ENCODE measurements around the gene SLX4IP.

SLX4IP gene

DNA sequence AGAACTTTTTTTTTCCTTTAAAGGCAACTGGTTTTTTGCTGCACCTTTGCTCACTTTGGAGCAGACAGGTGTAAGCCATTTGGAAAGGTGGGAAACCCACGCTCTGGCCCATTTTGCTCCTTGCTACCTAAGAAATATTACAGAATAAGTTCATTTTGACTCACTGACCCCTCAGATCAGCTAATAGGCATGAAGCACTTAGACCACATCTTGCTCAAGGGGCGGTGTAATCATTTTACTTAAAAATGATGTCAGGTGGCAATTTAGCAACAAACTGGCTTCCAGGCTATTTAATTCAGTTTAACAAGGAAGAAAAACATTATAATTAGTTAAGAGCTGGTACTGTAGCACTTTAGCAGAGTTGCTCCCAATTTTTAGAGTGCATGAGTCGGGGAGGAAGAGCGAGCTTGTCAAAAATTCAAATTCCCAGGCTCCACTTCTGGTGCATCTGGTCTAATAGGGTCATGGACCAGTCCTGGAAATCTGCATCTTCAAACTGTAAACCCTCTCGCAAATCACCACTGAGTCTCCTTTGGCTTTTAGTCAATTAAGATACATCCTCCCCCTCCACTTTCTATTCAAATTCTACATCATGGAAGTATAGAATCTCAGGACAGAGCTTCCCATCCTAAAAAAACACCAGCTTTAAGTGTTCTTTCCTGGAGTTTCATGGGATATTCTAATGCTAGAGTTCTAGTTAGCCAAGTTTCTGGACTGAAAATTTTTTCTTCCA lies 200.5 kb downstream of the SLX4IP start:
- no peak for DNase-seq (ENCODE audit: low read depth)

- DNase-seq (ENCODE audit: low read depth): no peak
Observed at GRCh38 chr20:10636326-10636818, 201.3 kb downstream of the SLX4IP start.

- DNase-seq (ENCODE audit: low read depth): no peak
Observed at GRCh38 chr20:10637031-10637559, 202.0 kb downstream of the SLX4IP start.

GRCh38 chr20:10637563-10637962 lies 202.5 kb downstream of the SLX4IP start:
- no peak for DNase-seq (ENCODE audit: low read depth)

DNA sequence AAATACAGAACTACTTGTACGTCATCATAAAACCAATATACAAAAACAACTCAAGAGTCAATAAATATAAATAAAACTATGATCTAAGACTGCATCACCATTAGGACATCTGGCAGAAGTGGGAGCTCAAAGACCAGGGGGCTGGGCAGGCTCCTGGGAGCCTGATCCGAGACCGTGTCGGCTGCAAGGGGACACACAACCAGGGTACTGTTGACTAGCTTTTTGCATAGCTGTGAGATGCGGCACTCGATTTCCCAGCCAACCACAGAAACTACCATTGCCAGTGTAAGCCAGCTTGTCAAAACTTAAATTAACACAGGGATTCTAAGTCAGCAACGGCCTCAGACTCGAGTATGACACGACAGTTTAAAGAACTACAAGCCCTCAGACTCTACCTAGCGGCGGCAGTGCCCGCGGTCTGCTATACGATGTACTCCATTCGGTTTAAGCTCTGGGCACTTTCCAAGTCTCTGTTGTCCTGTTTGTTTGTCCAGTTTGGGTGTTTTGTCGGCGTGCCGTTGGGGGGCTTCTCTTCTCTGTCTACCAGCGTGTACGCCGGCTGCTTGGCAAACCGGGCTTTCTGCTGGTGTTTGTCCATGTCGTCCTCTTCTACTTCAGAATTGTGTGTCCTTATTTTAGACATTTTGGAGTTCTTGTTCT lies 204.1 kb downstream of the SLX4IP start:
- DNase-seq (ENCODE audit: low read depth): no peak

DNA sequence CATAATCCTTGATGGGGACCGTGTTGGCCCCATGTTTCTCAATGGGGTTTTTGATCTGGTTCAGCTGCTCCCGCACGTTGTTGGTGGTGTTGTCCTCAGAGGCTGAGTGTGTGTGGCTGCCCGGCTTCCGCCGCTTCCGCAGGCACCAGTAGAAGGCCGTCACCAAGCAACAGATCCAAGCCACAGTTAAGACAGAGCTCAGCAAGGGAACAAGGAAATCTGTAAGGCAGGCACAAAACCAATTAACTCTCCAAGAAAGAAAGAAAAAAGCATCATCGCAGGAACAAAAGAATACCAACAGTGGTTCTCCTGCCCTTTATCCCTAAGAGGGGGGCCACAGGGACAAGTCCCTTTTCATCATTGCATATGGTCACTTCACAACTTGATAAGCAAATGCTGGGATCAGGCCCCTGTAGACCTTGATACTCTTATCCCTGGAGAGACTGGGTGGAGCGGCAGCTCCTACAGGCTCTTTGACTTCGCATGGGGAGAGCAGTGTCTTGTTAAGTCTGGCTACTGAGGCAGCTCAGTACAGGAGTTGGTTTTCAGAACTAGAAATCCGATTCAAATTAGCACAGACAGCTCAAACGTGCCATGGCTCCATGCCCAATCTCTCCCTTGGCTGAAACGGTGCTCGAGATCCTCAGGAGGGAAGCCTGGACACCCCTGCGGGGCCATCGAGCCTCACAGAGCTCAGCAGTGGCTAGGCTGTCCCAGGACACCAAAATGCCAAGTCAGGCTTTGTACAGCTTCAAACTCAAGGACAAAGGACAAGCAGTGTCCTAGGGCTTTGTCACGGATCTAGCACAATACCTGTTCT lies 204.8 kb downstream of the SLX4IP start:
- DNase-seq (ENCODE audit: low read depth): no peak

GRCh38 chr20:10640897-10641296 lies 205.8 kb downstream of the SLX4IP start:
- DNase-seq (ENCODE audit: low read depth): no peak

GRCh38 chr20:10641467-10641866 lies 206.4 kb downstream of the SLX4IP start:
- no peak for DNase-seq (ENCODE audit: low read depth)

DNA sequence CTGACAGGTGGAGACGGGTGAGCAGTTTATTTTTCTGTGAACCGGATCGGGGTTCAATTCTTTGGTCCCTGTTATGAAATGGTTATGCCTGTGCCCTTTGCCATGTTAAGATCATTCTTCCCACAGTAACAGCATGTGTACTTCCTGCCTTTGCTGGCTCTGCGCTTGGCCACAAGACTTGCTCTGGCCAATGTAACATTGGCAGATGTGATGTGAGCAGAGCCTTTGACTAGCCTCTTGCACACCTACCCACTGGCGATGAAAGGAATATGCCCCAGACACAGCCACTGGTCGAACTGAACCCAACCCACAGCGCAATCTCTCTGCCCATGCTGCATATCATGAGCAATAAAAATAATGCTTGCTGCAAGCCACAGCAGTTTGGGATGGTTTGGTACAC lies 206.8 kb downstream of the SLX4IP start:
- no peak for DNase-seq (ENCODE audit: low read depth)

DNA sequence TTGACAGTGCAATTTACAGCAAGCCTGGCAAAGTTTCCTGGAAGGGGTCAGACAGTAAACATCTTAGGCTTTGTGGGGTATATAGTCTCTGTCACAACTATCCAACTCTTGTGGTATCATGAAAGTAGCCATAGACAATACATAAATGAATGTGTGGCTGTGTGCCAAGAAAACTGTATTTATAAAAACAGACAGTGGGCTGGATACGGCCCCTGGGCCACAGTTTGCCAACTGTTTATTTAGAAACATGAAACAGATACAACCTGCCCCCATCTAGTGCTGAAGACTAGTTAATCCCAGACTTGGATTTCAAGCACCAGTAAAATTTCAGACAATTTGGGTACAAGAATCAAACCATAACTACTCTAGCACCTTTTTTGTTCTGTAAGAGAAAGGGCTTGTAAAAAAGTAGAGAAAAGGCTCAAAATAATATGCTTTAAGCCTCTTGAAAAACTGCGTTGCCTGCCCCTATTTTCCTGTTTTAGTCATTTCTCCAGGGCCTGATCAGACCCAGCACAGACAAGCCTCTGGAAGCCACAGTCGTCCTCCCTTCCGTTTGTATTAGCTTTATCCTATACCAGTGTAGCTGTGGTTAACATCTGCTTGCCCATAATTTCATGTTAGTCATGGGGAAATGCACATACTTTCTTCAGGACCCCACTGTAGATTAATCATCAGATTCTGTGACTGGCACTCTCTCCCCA lies 207.9 kb downstream of the SLX4IP start:
- no peak for DNase-seq (ENCODE audit: low read depth)

- DNase-seq (ENCODE audit: low read depth): no peak
Observed at GRCh38 chr20:10643560-10643873, 208.4 kb downstream of the SLX4IP start.

DNA sequence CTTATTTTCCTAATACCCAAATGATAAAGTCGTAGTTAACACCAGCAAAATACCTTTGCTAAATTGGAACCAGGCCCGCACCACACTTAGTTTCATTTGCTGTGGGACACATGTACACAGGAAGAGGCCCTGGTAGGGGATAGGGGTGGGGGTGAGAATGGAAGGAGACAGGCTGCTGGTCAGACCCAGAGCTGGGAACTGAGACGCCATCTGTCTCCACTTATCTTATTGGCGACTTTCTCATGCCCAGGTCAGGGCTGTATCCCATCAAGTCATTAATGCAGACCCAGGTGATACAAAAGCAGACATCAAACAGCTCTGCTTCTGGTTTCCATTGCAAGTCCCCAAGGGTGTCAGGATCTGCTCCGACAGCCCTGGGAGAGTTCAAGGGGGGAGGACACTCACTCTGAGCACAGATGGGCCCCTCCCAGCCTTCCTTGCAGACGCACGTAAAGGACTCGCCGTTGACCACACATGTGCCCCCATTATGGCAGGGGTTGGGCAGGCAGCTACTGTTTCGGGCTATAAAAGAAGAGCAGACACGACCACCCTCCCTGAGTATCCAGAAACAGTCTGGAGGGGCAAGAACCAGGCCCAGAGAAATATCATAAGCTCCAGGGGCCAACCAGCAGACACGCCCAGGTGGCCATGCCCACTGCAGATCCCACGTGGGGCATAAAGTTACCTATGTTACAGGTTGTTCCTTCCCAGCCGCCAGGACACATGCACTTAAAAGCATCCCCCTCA lies 209.5 kb downstream of the SLX4IP start:
- no peak for DNase-seq (ENCODE audit: low read depth)

- DNase-seq (ENCODE audit: low read depth): no peak
Observed at GRCh38 chr20:10645205-10645570, 210.1 kb downstream of the SLX4IP start.

DNA sequence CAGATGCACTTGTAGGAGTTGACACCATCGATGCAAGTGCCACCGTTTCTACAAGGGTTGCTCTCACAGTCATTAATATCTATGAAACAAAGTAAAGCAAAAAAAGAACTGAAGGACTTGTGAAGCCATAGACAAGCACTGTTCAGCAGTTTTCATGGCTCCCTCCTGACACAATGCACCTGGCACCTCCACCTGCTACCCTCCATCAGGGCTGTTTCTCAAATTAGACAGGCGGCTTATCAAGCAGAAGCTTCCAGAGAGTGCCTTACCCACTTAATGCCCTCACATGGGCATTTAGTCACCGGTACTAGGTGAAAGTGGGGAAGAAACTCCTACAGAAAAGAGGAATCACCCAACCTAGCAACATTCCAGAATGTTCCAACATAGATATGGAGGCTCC lies 210.9 kb downstream of the SLX4IP start:
- DNase-seq (ENCODE audit: low read depth): no peak

DNA sequence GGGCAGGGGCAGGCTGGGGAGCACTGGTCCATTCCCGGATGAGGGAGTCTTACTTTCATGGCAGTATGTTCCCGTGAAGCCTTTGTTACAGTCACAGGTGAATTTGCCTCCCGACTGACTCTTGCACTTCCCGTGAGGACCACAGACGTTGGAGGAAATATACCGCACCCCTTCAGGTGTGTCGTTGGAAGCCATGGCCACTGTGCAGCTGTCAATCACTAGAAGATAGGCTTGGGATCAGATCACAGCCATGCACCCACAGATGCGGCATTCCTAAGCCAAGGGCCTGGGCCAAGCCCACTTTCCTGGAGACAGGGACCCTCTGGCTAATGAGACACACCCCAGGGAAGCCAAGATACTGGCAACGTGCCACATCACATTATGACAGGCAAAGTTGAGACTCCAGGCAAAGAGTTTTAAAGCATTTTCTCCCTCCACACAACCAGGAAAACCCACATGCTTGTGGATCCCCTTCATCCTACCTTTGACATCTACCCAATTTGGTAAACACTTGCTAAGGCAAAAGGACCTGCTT lies 211.8 kb downstream of the SLX4IP start:
- no peak for DNase-seq (ENCODE audit: low read depth)

DNA sequence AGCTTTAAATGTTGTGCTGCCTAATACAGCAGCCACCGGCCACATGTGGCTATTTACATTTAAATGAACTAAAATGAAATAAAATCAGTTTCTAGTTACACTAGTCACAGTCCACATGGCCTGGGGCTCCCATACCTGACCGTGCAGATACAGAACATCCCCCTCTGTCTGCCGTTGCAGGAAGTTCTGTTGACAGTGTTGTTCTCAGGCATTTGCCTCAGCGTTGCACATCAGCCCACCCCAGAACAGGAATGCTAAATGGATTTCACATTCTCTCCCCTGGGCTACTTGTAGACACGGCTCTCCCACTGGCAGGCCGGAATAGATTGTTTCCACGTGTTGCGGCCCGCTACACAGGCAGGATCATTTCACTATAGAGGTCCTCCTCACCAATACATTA lies 212.4 kb downstream of the SLX4IP start:
- DNase-seq (ENCODE audit: low read depth): no peak

- DNase-seq (ENCODE audit: low read depth): no peak
Observed at GRCh38 chr20:10647909-10648308, 212.8 kb downstream of the SLX4IP start.

DNA sequence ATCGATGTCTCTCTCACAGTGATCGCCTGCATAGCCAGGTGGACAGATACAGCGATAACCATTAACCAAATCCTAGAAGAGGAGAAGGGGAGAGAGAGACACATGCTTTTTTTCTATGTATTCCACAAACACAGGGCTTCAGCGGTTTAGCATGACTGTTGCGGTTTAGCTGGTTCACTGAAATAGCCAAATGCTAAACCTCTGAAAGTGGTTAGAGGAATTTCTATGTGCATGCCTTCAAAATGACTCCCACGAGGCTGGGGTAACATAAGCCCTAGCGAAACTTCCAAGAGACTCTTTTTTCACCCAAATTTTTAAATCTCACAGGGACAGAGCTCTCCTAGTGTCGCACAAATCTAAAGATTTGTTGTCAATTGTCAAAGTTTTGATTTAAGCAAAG lies 213.5 kb downstream of the SLX4IP start:
- DNase-seq (ENCODE audit: low read depth): no peak

- no peak for DNase-seq (ENCODE audit: low read depth)
Observed at GRCh38 chr20:10649080-10649796, 214.1 kb downstream of the SLX4IP start.

DNA sequence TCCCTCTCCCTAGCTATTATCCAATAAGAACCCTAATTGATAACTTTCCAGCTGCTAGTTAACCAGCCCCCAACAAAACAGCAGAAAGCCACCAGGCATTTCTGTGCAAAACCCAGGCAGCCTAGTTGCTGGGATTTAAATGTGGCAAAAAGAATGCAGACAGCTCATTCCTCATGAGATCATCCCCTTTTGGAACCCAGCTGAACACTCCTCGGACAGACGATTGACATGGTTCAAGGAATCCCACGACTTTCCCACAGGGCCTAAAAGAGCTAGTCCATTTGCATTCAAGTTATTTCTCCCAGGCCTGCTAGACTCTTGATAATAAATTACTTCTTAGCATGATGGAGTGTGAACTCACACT lies 214.7 kb downstream of the SLX4IP start:
- no peak for DNase-seq (ENCODE audit: low read depth)
